HG03442 (cell line): ENCODE data around the gene LAMC3.

Source experiments
- ATAC-seq: cut with Tn5 transposase; IDR thresholded peaks from one replicate; pipeline ENCODE4 v1.9.1; 2021; ENCODE audit warnings: mild to moderate bottlenecking, moderate library complexity; ENCODE audit not compliant: unreplicated experiment

The LAMC3 gene

GRCh38 chr9:131011274-131012022 is 2.5 kb downstream of the LAMC3 start:
- no peak for ATAC-seq

GRCh38 chr9:131012023-131012334 is 3.0 kb downstream of the LAMC3 start:
- no peak for ATAC-seq

- no peak for ATAC-seq
Measured at GRCh38 chr9:131012396-131012917, 3.5 kb downstream of the LAMC3 start.

GRCh38 chr9:131013015-131013755 is 4.2 kb downstream of the LAMC3 start:
- no peak for ATAC-seq

- ATAC-seq = no peak
Measured at GRCh38 chr9:131013771-131014676, 5.0 kb downstream of the LAMC3 start.

GRCh38 chr9:131015112-131015511 is 6.1 kb downstream of the LAMC3 start:
- no peak for ATAC-seq

DNA sequence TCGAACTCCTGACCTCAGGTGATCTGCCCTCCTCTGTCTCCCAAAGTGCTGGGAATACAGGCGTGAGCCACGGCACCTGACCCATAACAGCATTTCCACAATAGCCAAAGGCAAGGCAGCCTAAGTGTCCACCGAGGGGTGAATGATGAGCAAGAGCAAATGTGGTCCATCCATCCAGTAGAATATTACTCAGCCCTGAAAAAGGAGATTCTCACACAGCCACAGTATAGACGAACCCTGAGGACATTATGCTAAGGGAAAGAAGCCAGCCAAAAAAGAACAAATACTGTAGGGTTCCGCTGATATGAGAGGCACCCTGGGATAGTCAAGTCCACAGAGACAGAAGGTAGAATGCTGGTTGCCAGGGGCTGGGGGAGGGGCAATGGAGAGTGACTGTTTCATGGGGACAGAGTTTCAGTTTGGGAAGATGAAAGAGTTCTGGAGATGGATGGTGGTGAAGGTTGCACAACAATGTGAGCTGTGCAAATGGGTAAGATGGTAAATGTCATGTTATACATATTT is 7.0 kb downstream of the LAMC3 start:
- ATAC-seq = no peak

GRCh38 chr9:131017067-131017466 is 8.1 kb downstream of the LAMC3 start:
- no peak for ATAC-seq

DNA sequence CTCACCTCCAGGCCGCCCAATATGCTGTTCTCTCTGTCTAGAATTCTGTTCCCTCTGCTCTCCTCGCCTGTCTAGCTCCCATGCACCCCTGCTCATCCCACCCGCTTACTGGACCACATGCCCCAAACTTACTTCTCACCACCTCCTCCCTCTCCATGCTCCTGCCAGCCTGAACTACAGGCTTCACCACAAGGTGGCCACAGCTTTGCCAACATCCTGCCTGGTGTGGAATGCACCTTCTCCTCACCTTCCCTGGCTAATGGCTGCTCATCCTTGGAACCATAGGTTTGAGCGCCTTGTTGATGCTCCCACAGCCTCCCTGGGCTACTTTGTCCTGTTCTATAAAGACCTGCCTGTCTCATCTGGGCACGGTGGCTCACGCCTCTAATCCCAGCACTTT is 9.6 kb downstream of the LAMC3 start:
- no peak for ATAC-seq

- ATAC-seq = no peak
Measured at GRCh38 chr9:131019388-131020239, 10.6 kb downstream of the LAMC3 start.

GRCh38 chr9:131020388-131020787 is 11.4 kb downstream of the LAMC3 start:
- no peak for ATAC-seq

GRCh38 chr9:131020862-131021261 is 11.9 kb downstream of the LAMC3 start:
- no peak for ATAC-seq

DNA sequence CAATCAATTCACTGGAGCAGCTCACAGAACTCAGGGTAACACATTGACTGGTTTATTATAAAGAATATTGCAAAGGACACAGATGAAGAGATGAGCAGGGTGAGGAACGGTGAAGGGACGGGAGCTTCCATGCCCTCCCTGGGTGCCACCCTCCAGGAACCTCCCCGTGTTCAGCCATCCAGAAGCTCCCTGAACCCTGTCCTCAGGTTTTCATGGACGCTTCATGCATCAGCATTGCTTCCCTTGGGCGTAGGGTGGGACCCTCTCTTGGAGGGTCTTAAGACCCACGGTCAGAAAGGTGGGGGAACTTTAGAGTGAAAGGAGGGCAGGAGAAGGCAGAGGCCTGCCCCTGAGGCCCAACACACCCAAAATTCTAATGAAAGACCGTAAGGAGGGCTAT is 12.8 kb downstream of the LAMC3 start:
- no peak for ATAC-seq

GRCh38 chr9:131024978-131025868 is 16.2 kb downstream of the LAMC3 start:
- ATAC-seq = no peak

GRCh38 chr9:131025953-131026858 is 17.2 kb downstream of the LAMC3 start:
- no peak for ATAC-seq

GRCh38 chr9:131027048-131027871 is 18.3 kb downstream of the LAMC3 start:
- no peak for ATAC-seq

DNA sequence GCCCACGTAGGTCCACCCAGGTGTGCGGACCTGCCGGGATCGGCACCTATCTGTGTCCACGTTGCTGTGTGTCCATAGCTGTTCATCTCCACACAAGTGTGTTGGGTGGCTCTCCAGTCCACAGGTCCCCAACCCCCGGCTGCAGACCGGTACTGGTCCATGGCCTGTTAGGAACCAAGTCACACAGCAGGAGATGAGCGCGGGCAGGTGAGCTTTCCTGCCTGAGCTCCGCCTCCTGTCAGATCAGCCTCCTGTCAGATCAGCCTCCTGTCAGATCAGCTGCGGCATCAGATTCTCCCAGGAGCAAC is 18.9 kb downstream of the LAMC3 start:
- no peak for ATAC-seq
